Measurements from ENCODE around the gene PBX3. TPM values are rescaled to one million over a fixed set of nuclear protein-coding genes. Genes with fewer than 3 reads are reported as not detected.

The PBX3 gene
- total RNA-seq, 1 experiment from 2014 or later, result 39.0 TPM

GRCh38 chr9:125749287-125749935 lies 2.2 kb downstream of the PBX3 start:
- TF ChIP-seq TCF7L2 (IDR thresholded peaks at IDR 0.05; ENCODE audit: low read depth, low read length) (no peak), CTCF (IDR thresholded peaks at IDR 0.05) (no peak), SIN3A (IDR thresholded peaks at IDR 0.05; ENCODE audit: borderline replicate concordance, insufficient read depth, low read depth, low read length) (no peak)
- Histone ChIP-seq H3K4me3 (ENCODE audit: low read depth in 2 of 2, low read length in 2 of 2) (peak overlapping the region in 1 of 2 experiments; percentile 64; a peak in 3 of 4 replicates), H3K4me1 (ENCODE audit: control insufficient read depth, insufficient read depth, low read length) (peaks cover 26% of the 10 kb centered on the region), H3K27me3 (ENCODE audit: control insufficient read depth, insufficient read depth, low read length) (no peaks in the 10 kb centered on the region), H3K9me3 (ENCODE audit: control insufficient read depth, insufficient read depth, low read depth, low read length) (no peaks in the 10 kb centered on the region), H3K27ac (ENCODE audit: low read length) (peak overlapping the region; percentile 44; the same call in 1 of the 2 replicates), H3K36me3 (ENCODE audit: control insufficient read depth, insufficient read depth, low read length) (peaks cover 16% of the 10 kb centered on the region)
- CTCF ChIA-PET, result interaction anchor here (0.6 kb wide), 2 partner anchors 114 to 1023 kb away, joined by 4 to 8 read pairs; no protein-coding TSS in a partner anchor
- intact Hi-C loops (cut with micrococcal nuclease; ENCODE audit: unreplicated experiment), result loop anchor here (5.0 kb wide), 1 partner anchor 192 kb away; no protein-coding TSS in a partner anchor
- ATAC-seq, result no peak
- POLR2A ChIA-PET, result interaction anchor here (0.6 kb wide), 1 partner anchor 671 kb away, joined by 6 read pairs; no protein-coding TSS in a partner anchor
- no peak for DNase-seq (ENCODE audit: low read depth, low spot score)
- TSS peak; percentile 77 for BruUV-seq (replicated peaks)
- in situ Hi-C loops (cut with HindIII; ENCODE audit: low pct_unique_long_range_greater_than_20kb, low sequenced_read_pairs), result no loop called here

- peaks cover 16% of the 10 kb centered on the region for H3K36me3 ChIP-seq (ENCODE audit: control insufficient read depth, insufficient read depth, low read length)
Observed at GRCh38 chr9:125749951-125750626, 2.9 kb downstream of the PBX3 start.

More at GRCh38 chr9:125749951-125750626, 2.9 kb downstream of the PBX3 start:
- ChIA-PET CTCF (no interaction called here), POLR2A (no interaction called here)
- no peaks in the 10 kb centered on the region for H3K9me3 ChIP-seq (ENCODE audit: control insufficient read depth, insufficient read depth, low read depth, low read length)
- no peak for TF ChIP-seq REST (IDR thresholded peaks at IDR 0.05; ENCODE audit: insufficient read depth in 1 of 2, low read depth in 2 of 2, low read length in 1 of 2)
- peaks cover 26% of the 10 kb centered on the region for H3K4me1 ChIP-seq (ENCODE audit: control insufficient read depth, insufficient read depth, low read length)
- H3K27me3 ChIP-seq (ENCODE audit: control insufficient read depth, insufficient read depth, low read length), result no peaks in the 10 kb centered on the region
- in situ Hi-C loops (cut with HindIII; ENCODE audit: low pct_unique_long_range_greater_than_20kb, low sequenced_read_pairs), result no loop called here
- no peak for ATAC-seq
- no TSS peak for BruUV-seq (replicated peaks)
- peak overlapping the region in 1 of 2 experiments; percentile 64; a peak in 2 of 4 replicates for H3K4me3 ChIP-seq (ENCODE audit: low read depth in 2 of 2, low read length in 2 of 2)
- H3K27ac ChIP-seq (ENCODE audit: low read length), result peak overlapping the region; percentile 34; the same call in 1 of the 2 replicates
- DNase-seq (ENCODE audit: low read depth, low spot score), result no peak
- intact Hi-C loops (cut with micrococcal nuclease; ENCODE audit: unreplicated experiment), result loop anchor here (5.0 kb wide), 1 partner anchor 193 kb away; no protein-coding TSS in a partner anchor
